ENCODE measurements around the gene SLC29A3.

DNA sequence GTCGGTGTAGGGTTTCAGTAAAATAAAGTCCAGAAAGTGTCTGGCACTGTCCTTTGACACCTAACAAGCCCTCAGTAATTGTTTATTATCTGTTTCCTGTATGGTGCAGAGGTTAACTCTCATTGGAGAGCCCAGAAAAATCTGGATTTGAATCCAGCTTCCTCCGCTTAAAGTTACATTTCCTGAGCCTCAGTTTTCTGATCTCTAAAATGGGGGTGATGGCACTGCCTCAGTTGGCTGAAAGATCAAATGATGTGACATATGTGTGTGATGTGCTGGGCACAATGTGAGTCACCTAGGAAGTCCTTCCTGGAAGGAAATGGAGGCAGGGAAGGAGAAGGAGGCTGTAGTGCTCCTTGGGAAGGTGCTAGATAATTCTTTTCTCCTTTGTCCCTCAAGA, 63.0 kb downstream of the SLC29A3 start:
- TF ChIP-seq ZNF274 (IDR thresholded peaks at IDR 0.05; ENCODE audit: low read depth, low read length) (no peak), YY1 (IDR thresholded peaks at IDR 0.05; ENCODE audit: insufficient read depth, insufficient read length) (no peak)
